ENCODE measurements around the gene CPA1. TPM values are rescaled to one million over a fixed set of nuclear protein-coding genes. Genes with fewer than 3 reads are reported as not detected.

CPA1 gene
- total RNA-seq, 1 experiment from 2014 or later = not detected

- Histone ChIP-seq H3K36me3 (ENCODE audit: control insufficient read depth, insufficient read depth, low read length) (no peaks in the 10 kb centered on the region), H3K4me3 (ENCODE audit: low read depth, low read length) (no peak overlapping the region), H3K4me1 (no peaks in the 10 kb centered on the region), H3K27me3 (replicated peaks; ENCODE audit: control insufficient read depth, insufficient read depth, low read length) (no peaks in the 10 kb centered on the region), H3K9me3 (no peaks in the 10 kb centered on the region)
- H3K4me3 Mint-ChIP-seq (ENCODE audit: unreplicated experiment) = no peak overlapping the region
- no peaks in the 10 kb centered on the region for H3K9me3 Mint-ChIP-seq (ENCODE audit: unreplicated experiment)
- no peak for DNase-seq
- no TSS peak for BruUV-seq (replicated peaks)
- TF ChIP-seq, protein P1, sequence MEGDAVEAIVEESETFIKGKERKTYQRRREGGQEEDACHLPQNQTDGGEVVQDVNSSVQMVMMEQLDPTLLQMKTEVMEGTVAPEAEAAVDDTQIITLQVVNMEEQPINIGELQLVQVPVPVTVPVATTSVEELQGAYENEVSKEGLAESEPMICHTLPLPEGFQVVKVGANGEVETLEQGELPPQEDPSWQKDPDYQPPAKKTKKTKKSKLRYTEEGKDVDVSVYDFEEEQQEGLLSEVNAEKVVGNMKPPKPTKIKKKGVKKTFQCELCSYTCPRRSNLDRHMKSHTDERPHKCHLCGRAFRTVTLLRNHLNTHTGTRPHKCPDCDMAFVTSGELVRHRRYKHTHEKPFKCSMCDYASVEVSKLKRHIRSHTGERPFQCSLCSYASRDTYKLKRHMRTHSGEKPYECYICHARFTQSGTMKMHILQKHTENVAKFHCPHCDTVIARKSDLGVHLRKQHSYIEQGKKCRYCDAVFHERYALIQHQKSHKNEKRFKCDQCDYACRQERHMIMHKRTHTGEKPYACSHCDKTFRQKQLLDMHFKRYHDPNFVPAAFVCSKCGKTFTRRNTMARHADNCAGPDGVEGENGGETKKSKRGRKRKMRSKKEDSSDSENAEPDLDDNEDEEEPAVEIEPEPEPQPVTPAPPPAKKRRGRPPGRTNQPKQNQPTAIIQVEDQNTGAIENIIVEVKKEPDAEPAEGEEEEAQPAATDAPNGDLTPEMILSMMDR (IDR thresholded peaks at IDR 0.05; ENCODE audit: insufficient read depth in 1 of 2, low read depth in 1 of 2, low read length in 1 of 2, severe bottlenecking in 1 of 2, unreplicated experiment in 1 of 2) = no peak
- ChIA-PET POLR2A (no interaction called here), CTCF (no interaction called here)
- intact Hi-C loops (cut with micrococcal nuclease; ENCODE audit: unreplicated experiment) = no loop called here
- no peaks in the 10 kb centered on the region for H3K4me1 Mint-ChIP-seq (ENCODE audit: low read depth, unreplicated experiment)
- H3K36me3 Mint-ChIP-seq (ENCODE audit: insufficient read depth, unreplicated experiment) = no peaks in the 10 kb centered on the region
- H3K27me3 Mint-ChIP-seq (ENCODE audit: insufficient read depth, unreplicated experiment) = no peaks in the 10 kb centered on the region
- H3K27ac Mint-ChIP-seq (ENCODE audit: unreplicated experiment) = no peak overlapping the region
Measured at GRCh38 chr7:130383187-130383980, 3.1 kb downstream of the CPA1 start.

DNA sequence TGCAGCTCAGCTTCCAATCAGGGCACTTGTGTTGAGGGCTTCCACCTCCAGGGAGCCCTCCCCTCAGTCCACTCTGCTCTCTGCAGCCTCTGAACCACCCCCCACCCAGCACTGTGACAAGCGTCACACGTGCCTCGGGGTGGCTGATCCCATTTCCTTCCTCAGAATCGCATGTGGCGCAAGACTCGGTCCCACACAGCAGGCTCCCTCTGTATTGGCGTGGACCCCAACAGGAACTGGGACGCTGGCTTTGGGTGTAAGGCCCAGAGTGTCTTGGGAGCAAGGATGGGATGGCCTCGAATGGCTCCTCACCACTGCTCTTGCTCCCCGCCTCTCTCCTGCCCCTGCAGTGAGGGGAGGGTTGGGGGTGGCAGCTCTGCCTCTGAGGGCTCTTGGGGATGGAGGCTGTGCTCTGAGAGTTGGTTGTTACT lies 4.1 kb downstream of the CPA1 start:
- Histone ChIP-seq H3K4me1 (no peaks in the 10 kb centered on the region), H3K9me3 (no peaks in the 10 kb centered on the region), H3K27me3 (replicated peaks; ENCODE audit: control insufficient read depth, insufficient read depth, low read length) (no peaks in the 10 kb centered on the region), H3K36me3 (ENCODE audit: control insufficient read depth, insufficient read depth, low read length) (no peaks in the 10 kb centered on the region), H3K4me3 (ENCODE audit: low read depth, low read length) (no peak overlapping the region)
- DNase-seq = no peak
- H3K4me1 Mint-ChIP-seq (ENCODE audit: low read depth, unreplicated experiment) = no peaks in the 10 kb centered on the region
- H3K4me3 Mint-ChIP-seq (ENCODE audit: unreplicated experiment) = no peak overlapping the region
- intact Hi-C loops (cut with micrococcal nuclease; ENCODE audit: unreplicated experiment) = no loop called here
- H3K36me3 Mint-ChIP-seq (ENCODE audit: insufficient read depth, unreplicated experiment) = no peaks in the 10 kb centered on the region
- TF ChIP-seq, protein P1 (IDR thresholded peaks at IDR 0.05; ENCODE audit: insufficient read depth in 1 of 2, low read depth in 1 of 2, low read length in 1 of 2, severe bottlenecking in 1 of 2, unreplicated experiment in 1 of 2) = no peak
- no peak overlapping the region for H3K27ac Mint-ChIP-seq (ENCODE audit: unreplicated experiment)
- BruUV-seq (replicated peaks) = no TSS peak
- no peaks in the 10 kb centered on the region for H3K27me3 Mint-ChIP-seq (ENCODE audit: insufficient read depth, unreplicated experiment)
- no peaks in the 10 kb centered on the region for H3K9me3 Mint-ChIP-seq (ENCODE audit: unreplicated experiment)
- POLR2A ChIA-PET = no interaction called here
- CTCF ChIA-PET = no interaction called here

GRCh38 chr7:130384841-130385599 lies 4.7 kb downstream of the CPA1 start:
- intact Hi-C loops (cut with micrococcal nuclease; ENCODE audit: unreplicated experiment) = no loop called here
- Mint-ChIP-seq H3K4me3 (ENCODE audit: unreplicated experiment) (no peak overlapping the region), H3K27ac (ENCODE audit: unreplicated experiment) (no peak overlapping the region), H3K4me1 (ENCODE audit: low read depth, unreplicated experiment) (no peaks in the 10 kb centered on the region), H3K9me3 (ENCODE audit: unreplicated experiment) (no peaks in the 10 kb centered on the region), H3K36me3 (ENCODE audit: insufficient read depth, unreplicated experiment) (no peaks in the 10 kb centered on the region), H3K27me3 (ENCODE audit: insufficient read depth, unreplicated experiment) (no peaks in the 10 kb centered on the region)
- DNase-seq = no peak
- ChIA-PET POLR2A (no interaction called here), CTCF (no interaction called here)
- no peaks in the 10 kb centered on the region for H3K9me3 ChIP-seq
- no TSS peak for BruUV-seq (replicated peaks)
- TF ChIP-seq, protein P1 (IDR thresholded peaks at IDR 0.05; ENCODE audit: insufficient read depth in 1 of 2, low read depth in 1 of 2, low read length in 1 of 2, severe bottlenecking in 1 of 2, unreplicated experiment in 1 of 2) = no peak
- no peaks in the 10 kb centered on the region for H3K4me1 ChIP-seq
- H3K36me3 ChIP-seq (ENCODE audit: control insufficient read depth, insufficient read depth, low read length) = no peaks in the 10 kb centered on the region
- no peak overlapping the region for H3K4me3 ChIP-seq (ENCODE audit: low read depth, low read length)
- H3K27me3 ChIP-seq (replicated peaks; ENCODE audit: control insufficient read depth, insufficient read depth, low read length) = no peaks in the 10 kb centered on the region
